ENCODE measurements around the gene CPEB2. TPM values are rescaled to one million over a fixed set of nuclear protein-coding genes. Genes with fewer than 3 reads are reported as not detected.

The CPEB2 gene
- total RNA-seq (2014; rRNA removed; shearing (Covaris generic)), result 1.9 and 2.0 TPM in 2 replicates

- peak within 1 kb of the TSS; percentile 90 for H3K4me3 ChIP-seq (ENCODE audit: insufficient read depth, low read depth, low read length)
These were observed at the start of gene CPEB2 for GRCh38 chr4:15001869-15002658. Gene CPEB2 (plus strand): TSS chr4:15002481. CDS start chr4:15002674, 193 bp downstream.

GRCh38 chr4:14958436-14958835 lies 43.8 kb upstream of the CPEB2 start:
- Histone ChIP-seq H3K27me3 (ENCODE audit: control insufficient read depth, insufficient read depth, low read length) (no peaks in the 10 kb centered on the region), H3K4me3 (ENCODE audit: insufficient read depth, low read depth, low read length) (no peak overlapping the region), H3K36me3 (replicated peaks; ENCODE audit: control insufficient read depth, insufficient read depth, low read length) (no peaks in the 10 kb centered on the region)
- no peak for DNase-seq

More at GRCh38 chr4:15001869-15002658, at the start of gene CPEB2:
- Histone ChIP-seq H3K36me3 (replicated peaks; ENCODE audit: control insufficient read depth, insufficient read depth, low read length) (no peaks in the 10 kb centered on the region), H3K27me3 (ENCODE audit: control insufficient read depth, insufficient read depth, low read length) (peaks cover 20% of the 10 kb centered on the region)
- DNase-seq, result peak; percentile 85

- no peak for DNase-seq
These were observed 41.0 kb upstream of the CPEB2 start for GRCh38 chr4:14961292-14961691.

GRCh38 chr4:14965071-14965470 lies 37.2 kb upstream of the CPEB2 start:
- DNase-seq, result no peak
- Histone ChIP-seq H3K27me3 (ENCODE audit: control insufficient read depth, insufficient read depth, low read length) (no peaks in the 10 kb centered on the region), H3K4me3 (ENCODE audit: insufficient read depth, low read depth, low read length) (no peak overlapping the region), H3K36me3 (replicated peaks; ENCODE audit: control insufficient read depth, insufficient read depth, low read length) (no peaks in the 10 kb centered on the region)

More at GRCh38 chr4:14961292-14961691, 41.0 kb upstream of the CPEB2 start:
- H3K27me3 ChIP-seq (ENCODE audit: control insufficient read depth, insufficient read depth, low read length), result no peaks in the 10 kb centered on the region
- no peaks in the 10 kb centered on the region for H3K36me3 ChIP-seq (replicated peaks; ENCODE audit: control insufficient read depth, insufficient read depth, low read length)
- no peak overlapping the region for H3K4me3 ChIP-seq (ENCODE audit: insufficient read depth, low read depth, low read length)

- Histone ChIP-seq H3K27me3 (ENCODE audit: control insufficient read depth, insufficient read depth, low read length) (no peaks in the 10 kb centered on the region), H3K4me3 (ENCODE audit: insufficient read depth, low read depth, low read length) (no peak overlapping the region), H3K36me3 (replicated peaks; ENCODE audit: control insufficient read depth, insufficient read depth, low read length) (no peaks in the 10 kb centered on the region)
- no peak for DNase-seq
These were observed 34.3 kb upstream of the CPEB2 start for GRCh38 chr4:14967982-14968381.

- H3K36me3 ChIP-seq (replicated peaks; ENCODE audit: control insufficient read depth, insufficient read depth, low read length), result no peaks in the 10 kb centered on the region
- H3K4me3 ChIP-seq (ENCODE audit: insufficient read depth, low read depth, low read length), result no peak overlapping the region
- no peaks in the 10 kb centered on the region for H3K27me3 ChIP-seq (ENCODE audit: control insufficient read depth, insufficient read depth, low read length)
- DNase-seq, result no peak
These were observed 24.5 kb upstream of the CPEB2 start for GRCh38 chr4:14977830-14978229.

- Histone ChIP-seq H3K36me3 (replicated peaks; ENCODE audit: control insufficient read depth, insufficient read depth, low read length) (no peaks in the 10 kb centered on the region), H3K27me3 (ENCODE audit: control insufficient read depth, insufficient read depth, low read length) (no peaks in the 10 kb centered on the region), H3K4me3 (ENCODE audit: insufficient read depth, low read depth, low read length) (no peak overlapping the region)
- no peak for DNase-seq
These were observed 17.8 kb upstream of the CPEB2 start for GRCh38 chr4:14984448-14984847.

- Histone ChIP-seq H3K27me3 (ENCODE audit: control insufficient read depth, insufficient read depth, low read length) (no peaks in the 10 kb centered on the region), H3K4me3 (ENCODE audit: insufficient read depth, low read depth, low read length) (no peak overlapping the region), H3K36me3 (replicated peaks; ENCODE audit: control insufficient read depth, insufficient read depth, low read length) (no peaks in the 10 kb centered on the region)
- DNase-seq, result no peak
These were observed 17.1 kb upstream of the CPEB2 start for GRCh38 chr4:14985161-14985560.

GRCh38 chr4:14985843-14986242 lies 16.4 kb upstream of the CPEB2 start:
- H3K27me3 ChIP-seq (ENCODE audit: control insufficient read depth, insufficient read depth, low read length), result no peaks in the 10 kb centered on the region
- no peak for DNase-seq
- no peak overlapping the region for H3K4me3 ChIP-seq (ENCODE audit: insufficient read depth, low read depth, low read length)
- no peaks in the 10 kb centered on the region for H3K36me3 ChIP-seq (replicated peaks; ENCODE audit: control insufficient read depth, insufficient read depth, low read length)

GRCh38 chr4:14987054-14987453 lies 15.2 kb upstream of the CPEB2 start:
- DNase-seq, result no peak
- Histone ChIP-seq H3K36me3 (replicated peaks; ENCODE audit: control insufficient read depth, insufficient read depth, low read length) (no peaks in the 10 kb centered on the region), H3K4me3 (ENCODE audit: insufficient read depth, low read depth, low read length) (no peak overlapping the region), H3K27me3 (ENCODE audit: control insufficient read depth, insufficient read depth, low read length) (no peaks in the 10 kb centered on the region)

- Histone ChIP-seq H3K36me3 (replicated peaks; ENCODE audit: control insufficient read depth, insufficient read depth, low read length) (no peaks in the 10 kb centered on the region), H3K27me3 (ENCODE audit: control insufficient read depth, insufficient read depth, low read length) (no peaks in the 10 kb centered on the region), H3K4me3 (ENCODE audit: insufficient read depth, low read depth, low read length) (no peak overlapping the region)
- no peak for DNase-seq
These were observed 11.8 kb upstream of the CPEB2 start for GRCh38 chr4:14990484-14990883.

GRCh38 chr4:14994242-14994641 lies 8.0 kb upstream of the CPEB2 start:
- Histone ChIP-seq H3K36me3 (replicated peaks; ENCODE audit: control insufficient read depth, insufficient read depth, low read length) (no peaks in the 10 kb centered on the region), H3K4me3 (ENCODE audit: insufficient read depth, low read depth, low read length) (no peak overlapping the region), H3K27me3 (ENCODE audit: control insufficient read depth, insufficient read depth, low read length) (no peaks in the 10 kb centered on the region)
- no peak for DNase-seq

- Histone ChIP-seq H3K36me3 (replicated peaks; ENCODE audit: control insufficient read depth, insufficient read depth, low read length) (no peaks in the 10 kb centered on the region), H3K4me3 (ENCODE audit: insufficient read depth, low read depth, low read length) (peak overlapping the region; percentile 90), H3K27me3 (ENCODE audit: control insufficient read depth, insufficient read depth, low read length) (peaks cover 17% of the 10 kb centered on the region)
- DNase-seq, result peak; percentile 17
These were observed 923 bp upstream of the CPEB2 start for GRCh38 chr4:15001248-15001868.

GRCh38 chr4:15002659-15003400 lies 549 bp downstream of the CPEB2 start:
- Histone ChIP-seq H3K4me3 (ENCODE audit: insufficient read depth, low read depth, low read length) (peak overlapping the region; percentile 90), H3K36me3 (replicated peaks; ENCODE audit: control insufficient read depth, insufficient read depth, low read length) (no peaks in the 10 kb centered on the region), H3K27me3 (ENCODE audit: control insufficient read depth, insufficient read depth, low read length) (peaks cover 20% of the 10 kb centered on the region)
- DNase-seq, result peak; percentile 74
